ENCODE measurements around the gene OPN1SW. TPM values are rescaled to one million over a fixed set of nuclear protein-coding genes. Genes with fewer than 3 reads are reported as not detected.
A peak's percentile ranks its signal among the peaks of the same experiment; 100 is the strongest.

The OPN1SW gene
- total and polyA plus RNA-seq, 5 donors: not detected

GRCh38 chr7:128792471-128793180, 17.0 kb upstream of the OPN1SW start:
- 47% methylated on average over 10 of the region's 10 CpGs for WGBS
- intact Hi-C loops (cut with DNase I): no loop called here
- Histone ChIP-seq H3K9me3 (ENCODE audit: control insufficient read depth, low read length) (no peaks in the 10 kb centered on the region), H3K27me3 (ENCODE audit: control insufficient read depth, insufficient read depth) (no peaks in the 10 kb centered on the region), H3K4me3 (ENCODE audit: low read length) (no peak overlapping the region), H3K4me1 (ENCODE audit: control insufficient read depth, insufficient read depth, low read length) (peaks cover 7% of the 10 kb centered on the region), H3K27ac (ENCODE audit: low read length) (no peak overlapping the region)
- no peak for ATAC-seq
- DNase-seq: peak in 2 of 3 donors; percentile 66 to 67

GRCh38 chr7:128791972-128792327, 16.4 kb upstream of the OPN1SW start:
- peaks cover 7% of the 10 kb centered on the region for H3K4me1 ChIP-seq (ENCODE audit: control insufficient read depth, insufficient read depth, low read length)
- intact Hi-C loops (cut with DNase I): no loop called here
- 26% methylated on average over 9 of the region's 9 CpGs for WGBS
- ATAC-seq: peak in 1 of 2 donors; percentile 6
- no peaks in the 10 kb centered on the region for H3K27me3 ChIP-seq (ENCODE audit: control insufficient read depth, insufficient read depth)
- H3K4me3 ChIP-seq (ENCODE audit: low read length): peak overlapping the region; percentile 66
- no peak for DNase-seq
- no peaks in the 10 kb centered on the region for H3K9me3 ChIP-seq (ENCODE audit: control insufficient read depth, low read length)
- H3K27ac ChIP-seq (ENCODE audit: low read length): no peak overlapping the region

GRCh38 chr7:128791121-128791971, 15.8 kb upstream of the OPN1SW start, which contains the start of gene CCDC136:
TSS of gene CCDC136 (plus strand) at chr7:128791968. CDS start at chr7:128792412, 444 bp downstream.
- intact Hi-C loops (cut with DNase I): no loop called here
- under 1% methylated on average over 80 of the region's 80 CpGs for WGBS

GRCh38 chr7:128790315-128791041, 14.9 kb upstream of the OPN1SW start:
- WGBS: 9% methylated on average over 45 of the region's 45 CpGs
- DNase-seq: peak in 2 of 3 donors; percentile 54 to 66
- intact Hi-C loops (cut with DNase I): no loop called here
- H3K4me1 ChIP-seq (ENCODE audit: control insufficient read depth, insufficient read depth, low read length): peaks cover 7% of the 10 kb centered on the region
- no peaks in the 10 kb centered on the region for H3K9me3 ChIP-seq (ENCODE audit: control insufficient read depth, low read length)
- ATAC-seq: peak; percentile 29 to 38
- H3K27me3 ChIP-seq (ENCODE audit: control insufficient read depth, insufficient read depth): no peaks in the 10 kb centered on the region
- peak overlapping the region; percentile 66 for H3K4me3 ChIP-seq (ENCODE audit: low read length)
- H3K27ac ChIP-seq (ENCODE audit: low read length): no peak overlapping the region

More at GRCh38 chr7:128791121-128791971, 15.8 kb upstream of the OPN1SW start, which contains the start of gene CCDC136:
- Histone ChIP-seq H3K9me3 (ENCODE audit: control insufficient read depth, low read length) (no peaks in the 10 kb centered on the region), H3K27me3 (ENCODE audit: control insufficient read depth, insufficient read depth) (no peaks in the 10 kb centered on the region), H3K27ac (ENCODE audit: low read length) (no peak within 1 kb of the TSS), H3K4me1 (ENCODE audit: control insufficient read depth, insufficient read depth, low read length) (peaks cover 7% of the 10 kb centered on the region), H3K4me3 (ENCODE audit: low read length) (peak within 1 kb of the TSS; percentile 66)
- ATAC-seq (peak; percentile 92), DNase-seq (peak; percentile 72 to 91 (median 89))

GRCh38 chr7:128788446-128789412, 13.1 kb upstream of the OPN1SW start:
- DNase-seq: no peak
- ATAC-seq: no peak
- Histone ChIP-seq H3K27ac (ENCODE audit: low read length) (no peak overlapping the region), H3K4me1 (ENCODE audit: control insufficient read depth, insufficient read depth, low read length) (peaks cover 7% of the 10 kb centered on the region), H3K27me3 (ENCODE audit: control insufficient read depth, insufficient read depth) (no peaks in the 10 kb centered on the region), H3K9me3 (ENCODE audit: control insufficient read depth, low read length) (no peaks in the 10 kb centered on the region), H3K4me3 (ENCODE audit: low read length) (no peak overlapping the region)
- WGBS: 66% methylated on average over 9 of the region's 9 CpGs
- intact Hi-C loops (cut with DNase I): no loop called here

GRCh38 chr7:128785738-128786137, 10.1 kb upstream of the OPN1SW start:
- Histone ChIP-seq H3K9me3 (ENCODE audit: control insufficient read depth, low read length) (no peaks in the 10 kb centered on the region), H3K27ac (ENCODE audit: low read length) (no peak overlapping the region), H3K27me3 (ENCODE audit: control insufficient read depth, insufficient read depth) (no peaks in the 10 kb centered on the region), H3K4me1 (ENCODE audit: control insufficient read depth, insufficient read depth, low read length) (peaks cover 5% of the 10 kb centered on the region), H3K4me3 (ENCODE audit: low read length) (no peak overlapping the region)
- WGBS: 86% methylated on average over 3 of the region's 3 CpGs
- ATAC-seq (no peak), DNase-seq (no peak)
- intact Hi-C loops (cut with DNase I): no loop called here

- no peak overlapping the region for H3K4me3 ChIP-seq (ENCODE audit: low read length)
- 33% methylated on average over 15 of the region's 15 CpGs for WGBS
- peak; percentile 88 to 93 for ATAC-seq
- no peaks in the 10 kb centered on the region for H3K27me3 ChIP-seq (ENCODE audit: control insufficient read depth, insufficient read depth)
- no peak overlapping the region for H3K27ac ChIP-seq (ENCODE audit: low read length)
- H3K4me1 ChIP-seq (ENCODE audit: control insufficient read depth, insufficient read depth, low read length): peaks cover 2% of the 10 kb centered on the region
- DNase-seq: peak; percentile 84 to 93 (median 90)
- no peaks in the 10 kb centered on the region for H3K9me3 ChIP-seq (ENCODE audit: control insufficient read depth, low read length)
- intact Hi-C loops (cut with DNase I): no loop called here
Measured at GRCh38 chr7:128783143-128783861, 7.7 kb upstream of the OPN1SW start.

- no peak overlapping the region for H3K4me3 ChIP-seq (ENCODE audit: low read length)
- DNase-seq (no peak), ATAC-seq (no peak)
- H3K27me3 ChIP-seq (ENCODE audit: control insufficient read depth, insufficient read depth): no peaks in the 10 kb centered on the region
- no peaks in the 10 kb centered on the region for H3K9me3 ChIP-seq (ENCODE audit: control insufficient read depth, low read length)
- WGBS: 61% methylated on average over 3 of the region's 3 CpGs
- intact Hi-C loops (cut with DNase I): no loop called here
- peaks cover 2% of the 10 kb centered on the region for H3K4me1 ChIP-seq (ENCODE audit: control insufficient read depth, insufficient read depth, low read length)
- H3K27ac ChIP-seq (ENCODE audit: low read length): no peak overlapping the region
Measured at GRCh38 chr7:128781851-128782250, 6.3 kb upstream of the OPN1SW start.

- DNase-seq (no peak), ATAC-seq (no peak)
- no peak overlapping the region for H3K4me3 ChIP-seq (ENCODE audit: low read length)
- 63% methylated on average over 5 of the region's 5 CpGs for WGBS
- H3K4me1 ChIP-seq (ENCODE audit: control insufficient read depth, insufficient read depth, low read length): peaks cover 2% of the 10 kb centered on the region
- H3K27me3 ChIP-seq (ENCODE audit: control insufficient read depth, insufficient read depth): no peaks in the 10 kb centered on the region
- no peaks in the 10 kb centered on the region for H3K9me3 ChIP-seq (ENCODE audit: control insufficient read depth, low read length)
- no peak overlapping the region for H3K27ac ChIP-seq (ENCODE audit: low read length)
- intact Hi-C loops (cut with DNase I): no loop called here
Measured at GRCh38 chr7:128781126-128781525, 5.5 kb upstream of the OPN1SW start.
